NCI-H187 treated with DMSO at 0.1 percent for 48 hours (cell line): ENCODE data around the gene DBNL.

ENCODE experiments used
- DNase-seq: peaks from one replicate; lab custom pipeline; 2025; lab: John Stamatoyannopoulos, UW

Gene DBNL

DNA sequence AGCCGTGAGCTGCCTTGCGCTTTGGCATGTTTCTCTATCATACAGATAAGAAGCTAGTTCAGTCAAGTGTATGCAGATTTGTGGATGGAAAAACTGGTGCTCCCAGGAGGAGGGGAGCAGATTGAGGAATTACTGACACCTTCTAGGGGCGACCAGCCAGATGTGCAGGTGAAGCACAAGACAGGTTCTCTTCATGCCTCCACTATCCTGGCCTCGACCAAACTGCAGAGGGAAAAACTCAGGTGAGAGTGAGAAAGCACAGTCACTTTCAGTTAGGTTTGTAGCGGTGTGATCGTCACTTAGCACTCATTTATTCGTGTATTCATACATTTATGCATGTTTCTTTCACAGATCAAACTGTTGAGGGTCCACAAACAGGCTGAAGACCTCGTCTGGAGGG is 600 bp upstream of the DBNL start:
- no peak for DNase-seq

DNA sequence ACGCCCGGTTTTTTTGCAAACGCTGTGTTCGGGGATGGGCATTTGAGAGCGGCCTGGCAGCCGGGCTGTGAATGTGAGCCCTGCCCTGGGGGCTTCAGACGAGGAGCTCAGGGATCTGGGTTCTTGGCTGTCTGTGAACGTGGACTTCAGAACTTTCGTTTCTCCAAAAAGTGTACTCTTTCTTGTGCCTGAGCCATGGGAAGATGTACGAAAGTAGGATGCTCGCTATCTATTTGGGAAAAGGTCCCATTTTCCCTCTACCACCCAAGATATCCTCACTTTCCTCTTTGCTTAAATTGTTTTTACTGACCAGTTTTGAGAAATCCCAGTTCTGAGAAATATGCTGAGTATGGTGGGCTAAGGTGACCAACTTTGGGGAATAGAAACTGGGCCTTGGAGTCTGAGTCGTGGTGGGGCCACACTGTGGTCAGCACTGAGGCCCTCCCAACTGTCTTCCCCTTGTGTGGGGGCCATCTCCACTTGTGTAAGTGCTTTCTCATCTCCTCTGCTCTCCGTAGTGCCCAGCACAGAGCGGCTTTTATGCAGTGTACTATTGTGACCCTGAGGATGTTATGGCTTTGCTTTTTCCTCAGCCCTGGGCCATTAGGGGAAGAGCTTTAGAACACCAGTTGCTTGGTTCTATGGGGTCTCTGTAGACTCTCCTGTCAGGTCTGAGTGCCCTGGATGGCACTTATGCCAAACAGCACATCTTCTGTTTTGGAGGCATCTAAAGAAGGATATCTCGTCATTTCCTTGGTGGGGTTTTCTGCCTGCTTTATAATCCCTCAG is 918 bp downstream of the DBNL start:
- DNase-seq: no peak

DNA sequence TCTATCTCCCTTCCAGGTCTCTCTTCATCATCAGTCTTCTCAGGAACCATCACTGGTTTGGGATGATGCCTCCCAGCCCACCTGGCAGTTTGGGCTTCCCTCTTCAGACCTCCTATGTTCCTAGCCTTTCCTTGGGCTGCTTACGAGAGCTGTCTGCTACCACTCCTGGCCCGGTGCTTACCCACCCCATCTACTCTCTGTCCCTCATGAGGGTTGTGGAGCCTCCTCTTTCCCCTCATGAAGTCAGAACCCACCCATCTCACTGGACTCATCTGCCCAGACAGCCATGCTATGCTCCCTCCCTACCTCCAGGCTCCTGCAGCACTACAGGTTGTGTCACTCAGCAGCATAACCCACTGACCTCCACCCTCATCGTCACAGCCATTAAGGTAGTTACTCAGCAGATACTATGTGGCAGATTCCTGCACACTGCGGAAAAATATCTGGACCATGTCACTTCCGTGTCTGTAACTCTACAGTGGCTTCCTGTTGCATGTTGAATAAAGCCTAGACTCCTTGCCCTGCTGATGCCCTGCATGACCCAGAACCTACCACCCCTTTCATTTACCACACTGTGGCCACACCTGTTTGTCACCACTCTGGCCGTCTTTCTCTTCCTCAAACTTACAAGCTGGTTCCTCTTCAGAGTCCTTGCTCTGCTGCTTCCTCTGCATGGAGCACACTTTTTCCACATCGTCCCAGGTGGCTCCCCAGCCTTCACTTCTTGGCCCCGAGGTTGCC is 2.0 kb downstream of the DBNL start:
- DNase-seq: no peak

GRCh38 chr7:44048031-44048795 is 3.7 kb downstream of the DBNL start:
- DNase-seq: no peak

- no peak for DNase-seq
Observed at GRCh38 chr7:44050121-44050914, 5.8 kb downstream of the DBNL start.

GRCh38 chr7:44050915-44051560 is 6.5 kb downstream of the DBNL start:
- DNase-seq: no peak

- no peak for DNase-seq
Observed at GRCh38 chr7:44051611-44052220, 7.2 kb downstream of the DBNL start.

- no peak for DNase-seq
Observed at GRCh38 chr7:44052771-44053365, 8.4 kb downstream of the DBNL start.

DNA sequence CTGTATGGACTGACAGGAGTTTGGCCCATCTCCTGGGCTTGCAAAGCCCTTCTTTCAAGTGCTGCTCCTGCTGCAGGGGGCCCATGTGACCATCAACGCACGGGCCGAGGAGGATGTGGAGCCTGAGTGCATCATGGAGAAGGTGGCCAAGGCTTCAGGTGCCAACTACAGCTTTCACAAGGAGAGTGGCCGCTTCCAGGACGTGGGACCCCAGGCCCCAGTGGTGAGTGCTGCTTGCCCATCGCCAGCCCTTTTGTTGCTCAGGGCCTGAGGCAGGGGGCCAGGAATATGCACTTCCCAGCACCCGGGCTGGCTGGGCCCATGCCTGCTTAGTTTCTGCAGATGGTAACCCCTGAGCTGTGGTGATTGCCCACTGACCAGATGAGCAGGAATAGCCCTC is 12.2 kb downstream of the DBNL start:
- DNase-seq: no peak

DNA sequence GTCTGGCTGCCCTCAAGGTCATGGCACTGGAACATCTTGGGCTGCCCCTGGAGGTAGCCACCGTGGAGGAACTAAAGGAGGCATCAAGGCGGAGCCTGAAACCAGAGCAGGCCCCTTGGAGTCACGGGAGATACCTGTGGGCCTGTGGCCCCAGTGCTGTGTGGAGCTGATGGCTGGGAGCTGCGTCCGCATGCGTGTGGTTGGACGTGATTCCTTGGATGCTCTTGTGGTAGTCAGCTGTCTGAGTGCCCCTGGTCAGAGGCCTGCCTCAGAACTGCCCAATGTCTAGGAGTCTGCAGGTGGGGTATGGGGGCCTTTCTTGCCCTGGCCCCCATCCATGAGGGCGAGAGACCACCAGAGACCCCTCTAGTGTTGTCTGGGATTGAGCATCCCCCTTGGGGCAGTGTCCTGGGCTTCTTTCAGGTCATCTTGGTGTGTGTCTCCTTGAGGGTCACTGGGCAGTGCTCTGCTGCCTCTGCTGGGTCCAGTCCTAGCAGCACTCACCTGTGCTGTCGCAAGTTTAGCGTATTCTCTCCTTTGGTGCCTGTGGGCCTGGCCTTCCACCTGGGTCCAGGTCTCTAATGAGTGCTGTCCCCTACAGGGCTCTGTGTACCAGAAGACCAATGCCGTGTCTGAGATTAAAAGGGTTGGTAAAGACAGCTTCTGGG is 12.8 kb downstream of the DBNL start:
- no peak for DNase-seq

- no peak for DNase-seq
Observed at GRCh38 chr7:44057849-44058758, 13.6 kb downstream of the DBNL start.

- no peak for DNase-seq
Observed at GRCh38 chr7:44058759-44059218, 14.3 kb downstream of the DBNL start.

DNA sequence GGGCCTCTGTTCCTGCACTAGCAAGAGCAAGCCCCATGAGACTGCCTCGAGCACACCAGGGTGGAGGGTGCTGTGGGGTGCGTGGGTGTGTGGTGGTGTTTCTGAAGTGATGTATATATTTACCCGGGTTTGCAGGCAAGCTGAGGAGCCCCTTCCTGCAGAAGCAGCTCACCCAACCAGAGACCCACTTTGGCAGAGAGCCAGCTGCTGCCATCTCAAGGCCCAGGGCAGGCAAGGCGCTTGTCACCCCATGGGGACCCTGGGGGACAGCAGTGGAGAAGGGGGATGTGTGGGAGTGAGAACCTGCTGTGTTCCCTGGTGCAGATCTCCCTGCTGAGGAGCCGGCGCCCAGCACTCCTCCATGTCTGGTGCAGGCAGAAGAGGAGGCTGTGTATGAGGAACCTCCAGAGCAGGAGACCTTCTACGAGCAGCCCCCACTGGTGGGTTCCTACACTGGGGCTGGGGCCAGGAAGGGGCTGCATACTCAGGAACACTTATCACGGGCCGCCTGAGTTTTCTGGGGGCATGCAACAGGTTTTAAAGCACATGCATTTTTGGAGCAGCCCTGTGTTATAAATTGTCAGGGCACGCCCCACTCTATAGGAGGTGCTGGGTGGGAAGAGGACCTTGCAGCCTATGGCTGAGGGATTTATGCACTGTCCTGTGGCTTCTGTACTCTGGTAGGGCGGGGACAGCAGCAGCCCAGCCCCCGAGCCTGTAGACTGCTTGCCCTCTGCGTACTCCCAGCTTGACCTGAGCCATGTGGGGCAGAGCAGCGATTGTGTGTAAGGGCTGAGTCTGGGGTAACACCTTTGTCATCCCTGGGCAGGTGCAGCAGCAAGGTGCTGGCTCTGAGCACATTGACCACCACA is 15.0 kb downstream of the DBNL start:
- DNase-seq: no peak

DNA sequence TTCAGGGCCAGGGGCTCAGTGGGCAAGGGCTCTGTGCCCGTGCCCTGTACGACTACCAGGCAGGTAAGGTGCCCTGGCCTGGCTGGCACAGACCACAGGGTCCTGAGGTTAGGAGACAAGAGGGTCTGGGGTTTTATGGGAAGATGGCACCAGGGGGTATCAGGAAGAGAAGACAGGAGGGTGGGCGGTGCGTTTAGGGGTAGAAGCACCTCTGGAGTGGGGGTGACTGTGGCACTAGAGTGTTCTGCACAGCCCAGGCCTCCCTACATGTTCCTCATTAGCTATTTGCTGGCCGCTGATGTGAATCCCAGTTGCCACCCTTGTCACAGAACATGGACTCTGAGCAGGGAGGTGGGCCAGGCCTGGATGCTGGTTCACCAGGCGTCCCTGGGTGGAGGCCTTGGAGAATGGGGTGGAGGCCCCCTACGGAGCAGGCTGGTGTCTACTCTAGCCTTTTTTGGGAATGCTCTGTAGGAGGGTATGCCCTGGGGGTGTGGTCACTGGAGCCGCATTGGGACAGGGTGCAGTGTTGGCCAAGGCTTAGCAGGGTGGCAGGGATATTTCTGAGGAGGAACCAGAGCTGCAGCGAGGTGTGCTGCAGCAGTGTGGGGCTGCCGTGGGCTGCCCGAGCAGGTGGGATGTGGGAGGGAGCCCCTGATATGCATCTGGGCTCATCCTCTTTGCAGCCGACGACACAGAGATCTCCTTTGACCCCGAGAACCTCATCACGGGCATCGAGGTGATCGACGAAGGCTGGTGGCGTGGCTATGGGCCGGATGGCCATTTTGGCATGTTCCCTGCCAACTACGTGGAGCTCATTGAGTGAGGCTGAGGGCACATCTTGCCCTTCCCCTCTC is 15.8 kb downstream of the DBNL start:
- no peak for DNase-seq

- no peak for DNase-seq
Observed at GRCh38 chr7:44060948-44061644, 16.6 kb downstream of the DBNL start.

GRCh38 chr7:44061645-44062179 is 17.2 kb downstream of the DBNL start:
- DNase-seq: no peak
